ENCODE data around the gene PDLIM5. TPM values are rescaled to one million over a fixed set of nuclear protein-coding genes. Genes with fewer than 3 reads are reported as not detected.
"Not testable (repeated sequence)": the region's sequence is repeated elsewhere in the genome, so short reads cannot be mapped to it uniquely, and the experiment has no call there.

PDLIM5 gene
- total RNA-seq, 2 experiments from 2014 or later: 18.1 to 18.3 TPM

- H3K4me3 Mint-ChIP-seq; ATAC-seq; CTCF ChIA-PET; POLR2A ChIA-PET; H3K27ac Mint-ChIP-seq; H3K9me3 Mint-ChIP-seq (ENCODE audit: insufficient read depth); DNase-seq; H3K4me1 Mint-ChIP-seq (ENCODE audit: low read depth); H3K27me3 Mint-ChIP-seq (ENCODE audit: low read depth); H3K36me3 Mint-ChIP-seq (ENCODE audit: low read depth): not testable (repeated sequence)
Observed at GRCh38 chr4:94665021-94665420, 213.3 kb downstream of the PDLIM5 start.

DNA sequence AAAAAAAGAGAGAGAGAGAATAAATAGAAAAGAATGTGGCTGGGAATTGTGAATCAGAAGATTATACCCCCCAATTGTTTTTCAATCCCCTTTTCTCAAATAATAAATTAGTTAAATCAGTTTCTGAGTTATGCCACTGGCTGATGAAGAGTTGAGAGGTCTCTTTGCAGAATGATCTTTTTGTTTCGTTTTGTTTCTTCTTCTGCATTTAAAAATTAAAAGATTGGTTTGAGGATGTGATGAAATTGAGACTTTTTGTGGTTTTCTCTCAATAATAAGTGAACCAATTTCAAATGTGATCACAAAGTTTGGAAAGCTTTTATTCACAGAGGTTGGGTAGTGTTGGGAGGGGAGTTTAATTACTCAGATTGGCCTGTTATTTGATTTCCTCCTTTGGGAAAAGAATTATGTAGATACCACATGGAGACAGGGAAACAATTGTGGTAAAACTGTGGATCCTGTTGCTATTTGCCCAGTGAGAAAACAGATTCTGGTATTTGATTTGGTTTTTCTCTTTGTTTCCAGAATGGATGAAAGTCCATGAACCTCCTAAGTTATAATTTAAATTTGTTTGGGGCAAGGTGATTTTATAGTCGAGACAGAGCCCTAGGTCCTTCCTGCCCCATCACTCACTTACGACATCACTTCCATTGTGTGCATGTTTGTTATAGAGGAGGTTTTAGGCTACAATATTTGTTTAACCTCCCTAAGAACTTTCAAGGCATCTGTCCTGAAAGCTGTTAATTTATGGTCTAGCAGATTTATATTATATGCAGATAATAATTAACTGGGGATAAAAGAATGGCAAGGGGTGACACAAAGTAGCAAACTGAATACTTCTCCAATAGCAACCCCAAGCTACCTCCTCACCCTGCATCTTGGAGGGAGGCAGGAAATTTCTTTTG, 214.0 kb downstream of the PDLIM5 start:
- H3K36me3 Mint-ChIP-seq (ENCODE audit: low read depth): no peaks in the 10 kb centered on the region
- DNase-seq (no peak), ATAC-seq (no peak)
- ChIA-PET CTCF (no interaction called here), POLR2A (no interaction called here)
- no peak overlapping the region for H3K4me3 Mint-ChIP-seq
- no peaks in the 10 kb centered on the region for H3K4me1 Mint-ChIP-seq (ENCODE audit: low read depth)
- no peaks in the 10 kb centered on the region for H3K9me3 Mint-ChIP-seq (ENCODE audit: insufficient read depth)
- no peak overlapping the region for H3K27ac Mint-ChIP-seq
- H3K27me3 Mint-ChIP-seq (ENCODE audit: low read depth): no peaks in the 10 kb centered on the region

DNA sequence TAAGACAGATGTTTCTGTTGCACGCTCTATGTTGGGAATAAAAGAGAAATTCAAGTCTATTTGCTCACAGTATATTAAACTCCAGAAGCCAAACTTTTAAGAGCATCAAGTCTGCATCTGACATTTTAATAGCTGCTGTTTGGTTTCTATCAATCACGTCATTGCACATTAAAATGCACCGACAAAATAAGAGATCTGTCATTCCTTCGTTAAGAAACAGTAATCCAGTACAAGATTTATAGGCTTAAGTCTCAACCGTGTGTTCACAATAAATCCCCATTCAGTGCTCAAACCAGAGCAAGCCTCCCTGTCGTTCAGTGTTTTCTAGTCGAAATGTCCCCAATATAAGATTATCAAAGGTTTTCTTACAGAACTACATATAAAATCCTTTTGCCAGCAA, 217.0 kb downstream of the PDLIM5 start:
- no peaks in the 10 kb centered on the region for H3K4me1 Mint-ChIP-seq (ENCODE audit: low read depth)
- H3K36me3 Mint-ChIP-seq (ENCODE audit: low read depth): no peaks in the 10 kb centered on the region
- no peak overlapping the region for H3K27ac Mint-ChIP-seq
- no peak overlapping the region for H3K4me3 Mint-ChIP-seq
- H3K27me3 Mint-ChIP-seq (ENCODE audit: low read depth): peaks cover 3% of the 10 kb centered on the region
- ATAC-seq (no peak), DNase-seq (no peak)
- H3K9me3 Mint-ChIP-seq (ENCODE audit: insufficient read depth): no peaks in the 10 kb centered on the region
- POLR2A ChIA-PET: interaction anchor here (0.5 kb wide), 1 partner anchor 14 kb away, joined by 3 read pairs; no protein-coding TSS in a partner anchor
- CTCF ChIA-PET: no interaction called here

GRCh38 chr4:94669672-94670664, 218.2 kb downstream of the PDLIM5 start:
- DNase-seq: no peak
- no peaks in the 10 kb centered on the region for H3K36me3 Mint-ChIP-seq (ENCODE audit: low read depth)
- CTCF ChIA-PET: no interaction called here
- H3K9me3 Mint-ChIP-seq (ENCODE audit: insufficient read depth): no peaks in the 10 kb centered on the region
- POLR2A ChIA-PET: no interaction called here
- H3K4me1 Mint-ChIP-seq (ENCODE audit: low read depth): no peaks in the 10 kb centered on the region
- ATAC-seq: no peak
- H3K27ac Mint-ChIP-seq: no peak overlapping the region
- H3K27me3 Mint-ChIP-seq (ENCODE audit: low read depth): peaks cover 6% of the 10 kb centered on the region
- H3K4me3 Mint-ChIP-seq: no peak overlapping the region

GRCh38 chr4:94671113-94671512, 219.4 kb downstream of the PDLIM5 start:
- no peak for DNase-seq

DNA sequence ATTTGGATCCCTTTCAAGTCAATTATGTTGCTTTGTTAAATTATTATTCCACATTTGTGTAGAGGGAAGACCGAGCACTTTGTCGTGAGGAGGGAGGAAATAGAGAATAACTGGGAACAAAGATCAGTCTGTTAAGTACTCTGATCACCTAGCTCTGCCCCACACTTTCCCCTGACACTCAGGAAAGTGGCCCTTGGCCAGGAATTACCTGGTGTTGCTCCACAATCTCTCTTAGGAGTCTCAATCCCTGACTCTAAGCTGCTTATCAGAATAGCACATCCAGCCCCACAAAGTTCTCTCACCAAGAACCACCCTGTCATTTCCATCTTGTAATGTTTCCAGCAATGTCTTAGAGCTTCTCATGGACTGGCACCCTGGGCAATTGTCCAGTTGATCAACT, 222.2 kb downstream of the PDLIM5 start:
- Mint-ChIP-seq H3K27me3 (ENCODE audit: low read depth) (peaks cover 8% of the 10 kb centered on the region), H3K36me3 (ENCODE audit: low read depth) (no peaks in the 10 kb centered on the region), H3K4me1 (ENCODE audit: low read depth) (no peaks in the 10 kb centered on the region), H3K9me3 (ENCODE audit: insufficient read depth) (no peaks in the 10 kb centered on the region), H3K27ac (no peak overlapping the region), H3K4me3 (no peak overlapping the region)
- ATAC-seq: no peak
- ChIA-PET POLR2A (no interaction called here), CTCF (no interaction called here)
- DNase-seq: no peak

More at GRCh38 chr4:94671113-94671512, 219.4 kb downstream of the PDLIM5 start:
- Mint-ChIP-seq H3K27ac (no peak overlapping the region), H3K4me1 (ENCODE audit: low read depth) (no peaks in the 10 kb centered on the region), H3K36me3 (ENCODE audit: low read depth) (no peaks in the 10 kb centered on the region), H3K9me3 (ENCODE audit: insufficient read depth) (no peaks in the 10 kb centered on the region), H3K27me3 (ENCODE audit: low read depth) (peaks cover 6% of the 10 kb centered on the region), H3K4me3 (no peak overlapping the region)
- POLR2A ChIA-PET: no interaction called here
- CTCF ChIA-PET: no interaction called here
- no peak for ATAC-seq

GRCh38 chr4:94676970-94677369, 225.2 kb downstream of the PDLIM5 start:
- Mint-ChIP-seq H3K27ac (no peak overlapping the region), H3K27me3 (ENCODE audit: low read depth) (peaks cover 8% of the 10 kb centered on the region), H3K4me3 (no peak overlapping the region), H3K36me3 (ENCODE audit: low read depth) (no peaks in the 10 kb centered on the region), H3K9me3 (ENCODE audit: insufficient read depth) (no peaks in the 10 kb centered on the region), H3K4me1 (ENCODE audit: low read depth) (no peaks in the 10 kb centered on the region)
- ATAC-seq (no peak), DNase-seq (no peak)
- CTCF ChIA-PET: no interaction called here
- POLR2A ChIA-PET: no interaction called here

DNA sequence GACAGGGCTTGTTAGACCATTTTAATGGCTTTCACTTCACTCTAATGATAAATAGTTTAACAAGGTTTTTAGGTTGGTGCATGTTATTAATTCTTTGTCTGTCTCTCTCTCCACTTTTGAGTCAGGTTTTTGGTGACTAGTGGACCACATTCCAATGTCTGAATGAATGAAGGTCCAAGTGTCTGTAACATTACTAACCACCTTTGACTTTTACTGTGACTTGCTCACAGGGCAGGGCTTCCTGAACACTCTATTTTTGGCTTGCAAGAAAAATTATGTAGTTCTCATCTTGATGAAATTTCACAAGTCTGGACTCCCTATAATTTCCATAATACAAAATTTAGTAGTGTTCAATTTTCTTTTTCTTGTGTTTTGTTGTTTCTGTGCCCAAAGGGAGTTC, 227.2 kb downstream of the PDLIM5 start:
- H3K4me1 Mint-ChIP-seq (ENCODE audit: low read depth): no peaks in the 10 kb centered on the region
- DNase-seq (no peak), ATAC-seq (no peak)
- CTCF ChIA-PET: no interaction called here
- H3K27ac Mint-ChIP-seq: no peak overlapping the region
- POLR2A ChIA-PET: no interaction called here
- H3K27me3 Mint-ChIP-seq (ENCODE audit: low read depth): peaks cover 5% of the 10 kb centered on the region
- no peak overlapping the region for H3K4me3 Mint-ChIP-seq
- H3K9me3 Mint-ChIP-seq (ENCODE audit: insufficient read depth): no peaks in the 10 kb centered on the region
- H3K36me3 Mint-ChIP-seq (ENCODE audit: low read depth): no peaks in the 10 kb centered on the region

DNA sequence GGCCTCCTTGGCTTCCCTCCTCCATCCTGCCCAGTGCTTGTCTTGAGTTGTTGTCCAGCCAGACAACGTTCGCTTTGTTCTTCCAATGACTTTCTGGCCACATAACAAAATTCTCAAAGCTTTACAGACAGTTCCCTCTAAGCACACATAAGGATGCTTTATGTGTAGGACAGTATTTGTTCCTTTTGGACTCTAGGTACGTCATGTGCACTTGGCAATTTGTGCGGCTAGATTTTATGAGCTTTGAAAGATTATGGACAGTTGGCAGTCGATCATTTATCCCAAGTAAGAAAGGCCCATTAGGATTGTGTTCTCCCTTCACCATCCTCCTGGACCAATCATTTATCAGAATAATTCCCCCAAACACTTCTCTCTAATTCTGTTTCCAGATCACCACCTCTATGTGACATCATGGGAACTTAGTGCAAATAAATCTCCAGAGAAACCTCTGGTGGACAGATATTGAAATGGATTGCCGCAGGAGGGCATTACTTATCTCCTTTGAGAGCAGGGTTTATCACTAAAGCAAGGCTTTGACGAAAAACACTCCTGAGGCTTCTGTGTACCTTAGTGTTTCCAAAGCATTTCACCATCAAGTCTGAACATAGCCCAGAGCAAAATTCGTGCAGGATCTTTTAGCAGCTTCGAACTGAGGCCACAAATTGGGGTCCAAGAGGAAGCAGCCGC, 228.6 kb downstream of the PDLIM5 start:
- DNase-seq (no peak), ATAC-seq (no peak)
- H3K27me3 Mint-ChIP-seq (ENCODE audit: low read depth): peaks cover 2% of the 10 kb centered on the region
- H3K27ac Mint-ChIP-seq: no peak overlapping the region
- CTCF ChIA-PET: no interaction called here
- no peak overlapping the region for H3K4me3 Mint-ChIP-seq
- no peaks in the 10 kb centered on the region for H3K9me3 Mint-ChIP-seq (ENCODE audit: insufficient read depth)
- POLR2A ChIA-PET: no interaction called here
- H3K36me3 Mint-ChIP-seq (ENCODE audit: low read depth): no peaks in the 10 kb centered on the region
- H3K4me1 Mint-ChIP-seq (ENCODE audit: low read depth): no peaks in the 10 kb centered on the region

- DNase-seq: no peak
- no peak overlapping the region for H3K27ac Mint-ChIP-seq
- H3K36me3 Mint-ChIP-seq (ENCODE audit: low read depth): no peaks in the 10 kb centered on the region
- ChIA-PET CTCF (no interaction called here), POLR2A (no interaction called here)
- no peaks in the 10 kb centered on the region for H3K9me3 Mint-ChIP-seq (ENCODE audit: insufficient read depth)
- no peak for ATAC-seq
- no peaks in the 10 kb centered on the region for H3K27me3 Mint-ChIP-seq (ENCODE audit: low read depth)
- H3K4me3 Mint-ChIP-seq: no peak overlapping the region
- no peaks in the 10 kb centered on the region for H3K4me1 Mint-ChIP-seq (ENCODE audit: low read depth)
Observed at GRCh38 chr4:94686086-94686485, 234.3 kb downstream of the PDLIM5 start.

DNA sequence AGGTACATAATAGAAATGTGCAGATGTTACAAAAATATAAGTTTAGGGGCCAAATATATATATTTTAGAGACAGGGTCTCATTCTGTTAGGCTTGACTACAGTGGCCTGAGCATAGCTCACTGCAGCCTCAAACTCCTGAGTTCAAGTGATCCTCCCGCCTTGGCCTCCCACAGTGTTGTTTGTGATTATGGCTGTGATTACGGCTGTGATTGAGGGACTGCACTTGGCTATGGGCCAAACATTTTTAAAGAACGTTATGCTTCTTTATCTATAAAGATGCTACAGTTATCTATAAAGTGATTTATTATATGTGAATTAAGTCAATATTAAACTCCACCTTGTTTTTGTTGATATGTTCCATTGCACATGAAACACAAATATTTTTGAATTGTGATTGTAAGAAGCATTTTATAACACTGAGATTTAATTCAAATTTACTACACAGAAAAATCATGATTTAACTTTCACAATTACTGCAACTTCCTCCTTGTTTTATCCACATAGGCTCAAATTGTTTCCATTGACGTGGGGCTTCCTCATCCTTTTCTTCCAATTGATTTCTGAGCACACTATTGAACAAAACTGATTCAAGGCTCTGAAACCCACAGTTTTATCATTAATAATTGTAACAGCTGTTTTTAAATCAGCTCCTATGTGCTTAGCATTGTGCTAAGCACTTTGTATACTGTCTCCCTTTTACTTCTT, 237.6 kb downstream of the PDLIM5 start:
- CTCF ChIA-PET: no interaction called here
- POLR2A ChIA-PET: no interaction called here
- H3K4me1 Mint-ChIP-seq (ENCODE audit: low read depth): no peaks in the 10 kb centered on the region
- H3K27me3 Mint-ChIP-seq (ENCODE audit: low read depth): no peaks in the 10 kb centered on the region
- no peaks in the 10 kb centered on the region for H3K36me3 Mint-ChIP-seq (ENCODE audit: low read depth)
- H3K27ac Mint-ChIP-seq: no peak overlapping the region
- no peaks in the 10 kb centered on the region for H3K9me3 Mint-ChIP-seq (ENCODE audit: insufficient read depth)
- no peak for DNase-seq
- ATAC-seq: no peak
- H3K4me3 Mint-ChIP-seq: no peak overlapping the region

All from activated CD8-positive, alpha-beta T cell treated with anti-CD3 and anti-CD28 coated beads, Interleukin-2, amount 10 ng/mL, durations not matched to agents 7 days and 5 days (primary cell).